Measurements from ENCODE around the gene CHTOP.

Gene CHTOP

DNA sequence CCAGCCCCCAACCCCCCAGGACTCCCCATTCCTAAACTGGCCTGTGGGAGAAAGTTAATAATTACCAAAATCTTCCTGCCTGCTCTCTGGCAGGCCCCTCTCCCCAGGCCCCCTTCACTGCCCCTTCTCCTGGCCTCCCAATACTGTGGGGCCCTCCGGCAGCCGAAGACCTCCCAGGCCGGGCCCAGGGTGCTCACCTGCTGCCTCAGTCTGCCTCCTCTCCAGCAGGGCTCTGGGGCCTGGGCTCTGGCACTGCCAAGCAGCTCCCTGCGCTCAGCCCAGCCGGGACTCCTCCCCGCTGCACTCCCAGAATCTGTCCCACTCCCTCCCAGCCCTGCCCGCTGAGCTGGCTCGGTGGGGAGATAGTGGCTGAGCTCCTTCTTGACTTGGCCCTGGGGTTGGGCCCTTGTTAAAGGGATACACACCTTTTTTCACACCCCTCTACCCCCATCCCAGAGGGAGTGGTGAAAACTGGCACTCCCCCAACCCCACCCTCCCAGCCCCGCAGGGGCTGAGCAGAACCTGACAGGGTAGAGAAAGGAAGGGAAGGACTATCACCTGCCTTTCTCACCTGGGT lies 21.0 kb upstream of the CHTOP start, which contains the start of gene S100A16:
S100A16 (minus strand) TSS at position 383 of the 577 bp plus-strand sequence. CDS start 4,986 bp downstream, outside the sequence.
- peak in 23 of 56 donors; percentile 11 to 67 (median 30) for DNase-seq

DNA sequence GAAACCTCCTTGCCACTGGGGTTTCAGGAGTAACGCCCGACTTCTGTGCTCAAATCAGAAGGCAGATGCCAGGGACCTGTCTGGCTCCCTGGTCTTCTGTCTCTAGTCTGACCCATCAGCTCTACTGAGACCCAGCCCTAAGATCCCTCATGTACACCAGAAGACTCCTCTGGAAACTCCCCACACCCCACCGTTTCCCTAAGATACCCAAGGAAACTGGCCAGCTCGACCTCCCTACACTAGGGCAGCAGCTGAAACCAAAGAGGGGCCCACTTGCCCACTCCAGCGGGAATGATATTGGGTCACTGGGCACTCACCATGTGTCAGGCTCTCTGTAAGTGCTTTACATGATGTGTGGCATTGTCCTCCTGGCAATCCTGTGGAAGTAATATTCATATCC lies 20.5 kb upstream of the CHTOP start:
- DNase-seq = no peak

DNA sequence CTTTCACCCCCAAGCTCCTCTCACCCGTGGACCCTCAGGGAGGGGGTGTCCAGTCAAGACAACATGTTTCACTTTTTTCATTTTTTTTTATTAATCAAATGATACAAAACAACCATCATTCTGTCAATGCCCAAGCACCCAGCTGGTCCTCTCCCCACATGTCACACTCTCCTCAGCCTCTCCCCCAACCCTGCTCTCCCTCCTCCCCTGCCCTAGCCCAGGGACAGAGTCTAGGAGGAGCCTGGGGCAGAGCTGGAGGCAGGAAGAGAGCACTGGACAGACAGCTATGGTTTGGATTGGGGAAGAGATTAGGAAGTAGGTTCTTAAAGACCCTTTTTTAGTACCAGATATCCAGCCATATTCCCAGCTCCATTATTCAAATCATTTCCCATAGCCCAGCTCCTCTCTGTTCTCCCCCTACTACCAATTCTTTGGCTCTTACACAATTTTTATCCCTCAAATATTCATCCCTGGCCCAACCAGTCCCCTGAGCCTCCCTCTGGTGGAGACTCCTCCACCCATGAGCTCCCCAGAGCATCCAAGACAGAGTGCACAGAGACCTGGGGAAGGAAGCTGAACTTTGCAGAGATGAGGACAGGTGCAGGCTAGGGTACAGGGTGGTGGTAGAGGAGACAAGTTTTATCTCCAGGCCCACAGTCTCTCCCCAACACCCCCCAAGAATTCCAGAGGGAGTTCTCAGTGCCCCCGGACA lies 19.5 kb upstream of the CHTOP start:
- no peak for DNase-seq

DNA sequence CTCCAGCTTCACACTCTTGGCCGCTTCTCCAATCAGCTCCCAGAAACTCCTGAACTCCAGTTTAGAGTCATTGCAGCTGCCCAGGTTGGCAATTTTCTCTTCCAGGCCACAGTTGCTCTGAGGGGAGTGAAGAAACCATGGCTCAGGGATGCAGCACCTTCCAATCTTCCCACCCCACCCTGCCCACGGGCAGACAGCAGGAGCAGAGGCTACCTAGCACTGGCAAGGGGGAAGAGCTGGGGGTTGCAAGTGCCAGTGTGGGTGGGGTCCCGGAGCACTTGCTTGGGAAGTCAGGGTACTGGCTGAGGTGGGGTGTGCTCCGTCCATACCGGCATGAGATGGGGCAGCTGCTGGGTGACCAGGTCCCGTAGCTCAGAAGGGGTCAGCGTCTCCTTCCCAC lies 19.0 kb upstream of the CHTOP start:
- no peak for DNase-seq

DNA sequence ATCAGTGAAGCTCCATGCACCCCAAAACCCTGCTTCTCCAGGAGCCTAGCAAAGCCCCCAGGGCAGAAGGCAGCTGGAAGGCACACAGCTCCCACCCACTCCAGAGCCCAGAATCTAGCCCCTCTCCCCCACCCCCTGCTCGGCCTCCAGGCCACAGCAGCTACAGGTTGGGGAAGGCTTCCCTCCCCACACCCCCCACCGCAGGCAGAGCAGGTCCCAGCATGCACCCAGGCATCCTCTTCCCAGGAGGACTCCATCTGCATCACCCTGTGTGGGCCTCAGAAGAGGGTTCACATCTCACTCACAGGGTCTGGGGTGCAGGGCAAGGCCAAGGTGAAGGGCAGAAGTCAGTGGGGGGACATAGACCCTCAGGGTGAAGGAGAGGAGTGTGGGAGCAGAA lies 18.5 kb upstream of the CHTOP start:
- no peak for DNase-seq

DNA sequence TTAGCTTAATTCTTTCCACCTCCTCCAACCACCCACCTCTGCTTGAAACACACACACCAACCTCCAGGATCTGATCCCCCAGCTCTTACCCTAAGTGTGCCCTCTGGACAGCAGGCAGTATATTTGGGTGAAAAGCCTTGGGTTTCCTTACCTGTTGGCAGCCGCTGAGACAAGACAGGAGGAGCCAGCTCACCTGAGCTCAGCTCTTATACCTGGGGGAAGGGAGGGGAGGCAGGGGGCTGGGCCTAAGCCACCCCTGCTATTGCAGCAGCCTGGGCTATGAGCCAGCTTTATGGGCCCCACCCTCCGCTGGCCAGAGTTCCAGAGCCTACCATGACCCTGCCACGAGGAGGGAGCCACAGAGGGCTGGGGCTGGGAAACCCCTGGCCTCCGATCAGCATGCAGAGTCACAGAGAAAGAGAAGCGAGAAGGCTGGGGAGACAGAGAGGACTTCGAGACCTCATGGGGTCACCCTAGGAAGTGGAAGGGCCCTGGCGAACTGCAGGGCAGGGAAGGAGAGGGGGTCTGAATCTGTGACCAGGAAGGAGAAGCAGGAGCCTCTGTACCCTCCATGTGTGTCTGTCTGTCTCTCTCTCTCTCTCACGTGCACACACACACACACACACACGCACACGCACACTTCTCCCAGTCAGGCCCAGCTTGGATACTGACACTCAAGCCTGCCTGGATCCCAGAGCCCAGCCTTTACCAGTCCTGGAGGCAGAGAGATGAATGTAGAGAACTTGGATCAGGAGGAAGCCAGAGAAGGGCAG lies 17.5 kb upstream of the CHTOP start, which contains the start of gene S100A14:
S100A14 (minus strand) TSS at position 182 of the 773 bp plus-strand sequence. CDS start 467 bp downstream, outside the sequence.
- DNase-seq = no peak

DNA sequence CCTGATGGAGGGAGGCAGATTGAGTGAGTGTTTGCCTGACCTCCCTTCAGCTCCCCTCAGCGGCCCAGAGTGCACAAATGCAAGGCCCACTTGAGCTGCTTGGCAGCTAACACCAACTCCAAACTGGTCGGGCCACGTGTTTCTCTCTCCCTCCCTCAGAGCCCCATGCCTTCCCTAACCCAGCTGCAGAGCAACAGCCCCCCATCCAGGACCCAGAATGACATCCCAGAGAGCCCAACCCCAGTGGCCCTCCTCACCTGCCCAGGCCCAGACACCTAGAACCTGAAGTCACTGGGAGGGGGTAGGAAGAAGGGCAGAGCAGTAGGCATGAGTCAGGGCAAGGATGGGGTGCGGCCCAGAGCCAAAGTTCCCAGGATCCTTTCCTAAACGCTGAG lies 17.0 kb upstream of the CHTOP start:
- DNase-seq = peak in 1 of 56 donors; percentile 21

DNA sequence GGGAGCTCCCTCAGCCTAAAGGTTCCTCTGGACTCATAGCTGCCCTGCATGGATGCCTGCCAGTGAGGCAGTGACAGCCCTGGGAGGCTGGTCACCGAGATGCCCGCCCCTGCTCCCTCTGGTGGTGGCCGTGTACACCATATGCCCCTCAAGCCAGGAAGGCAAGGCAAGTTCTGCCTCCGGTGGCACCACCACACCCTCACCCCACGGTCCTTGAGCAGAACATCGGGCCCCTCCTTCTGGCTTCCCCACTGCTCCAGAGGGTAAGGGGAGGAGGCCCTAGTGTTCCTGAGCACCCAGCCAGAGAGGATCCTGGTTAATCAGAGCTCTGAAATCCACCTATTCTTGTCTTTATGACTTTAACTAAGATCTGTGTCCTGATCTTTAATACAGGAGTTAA lies 16.2 kb upstream of the CHTOP start:
- peak in 20 of 56 donors; percentile 9 to 72 (median 34) for DNase-seq

DNA sequence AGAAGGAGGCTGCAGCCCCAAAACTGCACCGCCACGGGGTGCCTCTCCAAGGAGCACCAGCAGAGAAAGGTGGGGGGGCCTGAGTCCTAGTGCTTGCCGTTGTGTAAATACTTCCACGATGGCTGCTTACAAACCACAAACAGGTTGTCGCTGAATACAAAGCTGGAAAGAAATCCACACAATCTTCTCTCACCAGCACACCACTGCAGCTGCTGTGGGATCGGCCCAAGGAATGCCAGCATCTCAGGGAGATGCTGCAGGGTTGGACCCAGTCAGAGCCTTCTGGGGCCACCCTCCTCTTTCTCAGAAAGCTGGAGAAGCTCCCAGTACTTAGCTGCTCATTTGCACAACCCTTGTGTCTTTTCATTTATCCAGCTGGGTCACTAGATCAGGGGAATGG lies 14.7 kb upstream of the CHTOP start:
- DNase-seq = no peak

DNA sequence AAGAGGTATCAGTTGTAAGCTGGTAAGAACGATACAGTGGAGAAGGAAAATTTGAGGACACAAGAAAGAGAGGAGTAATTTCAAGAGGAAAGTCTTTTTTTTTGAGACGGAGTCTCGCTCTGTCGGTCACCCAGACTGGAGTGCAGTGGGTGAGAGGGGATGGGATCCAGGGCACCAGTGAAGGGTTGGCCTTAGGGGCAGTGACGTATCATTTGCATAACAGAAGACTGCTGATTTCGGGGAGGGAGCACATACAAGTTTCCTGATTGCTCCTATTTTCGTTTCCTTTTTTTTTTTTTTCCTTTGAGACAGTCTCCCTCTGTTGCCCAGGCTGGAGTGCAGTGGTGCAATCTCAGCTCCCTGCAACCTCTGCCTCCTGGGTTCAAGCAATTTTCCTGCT lies 10.8 kb upstream of the CHTOP start:
- DNase-seq = no peak

DNA sequence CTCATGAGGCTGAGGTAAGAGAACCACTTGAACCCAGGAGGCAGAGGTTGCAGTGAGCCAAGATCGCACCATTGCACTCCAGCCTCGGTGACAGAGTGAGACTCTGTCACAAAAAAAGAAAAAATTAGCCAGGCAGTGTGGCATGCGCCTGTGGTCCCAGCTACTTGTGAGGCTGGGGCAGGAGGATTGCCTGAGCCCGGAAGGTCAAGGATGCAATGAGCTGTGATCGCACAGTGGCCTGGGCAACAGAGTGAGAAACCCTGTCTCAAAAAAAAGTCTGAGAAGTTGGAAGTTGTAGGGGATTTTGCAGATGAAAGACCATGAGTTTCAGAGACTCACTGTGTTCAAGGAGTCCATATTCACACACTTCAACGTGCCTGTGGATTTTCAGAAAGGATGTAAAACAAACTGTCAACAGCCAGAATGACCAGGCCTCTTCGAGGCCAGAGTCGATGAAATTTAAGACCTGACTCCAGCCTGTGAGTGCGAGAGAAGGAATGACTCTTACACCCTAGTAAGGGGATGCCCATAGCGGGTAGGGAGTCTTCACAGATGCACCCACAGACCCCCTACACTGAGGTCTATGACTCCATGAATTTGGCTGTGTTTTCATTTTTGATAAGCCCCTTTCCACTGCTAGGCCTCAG lies 8.8 kb upstream of the CHTOP start:
- DNase-seq = no peak

DNA sequence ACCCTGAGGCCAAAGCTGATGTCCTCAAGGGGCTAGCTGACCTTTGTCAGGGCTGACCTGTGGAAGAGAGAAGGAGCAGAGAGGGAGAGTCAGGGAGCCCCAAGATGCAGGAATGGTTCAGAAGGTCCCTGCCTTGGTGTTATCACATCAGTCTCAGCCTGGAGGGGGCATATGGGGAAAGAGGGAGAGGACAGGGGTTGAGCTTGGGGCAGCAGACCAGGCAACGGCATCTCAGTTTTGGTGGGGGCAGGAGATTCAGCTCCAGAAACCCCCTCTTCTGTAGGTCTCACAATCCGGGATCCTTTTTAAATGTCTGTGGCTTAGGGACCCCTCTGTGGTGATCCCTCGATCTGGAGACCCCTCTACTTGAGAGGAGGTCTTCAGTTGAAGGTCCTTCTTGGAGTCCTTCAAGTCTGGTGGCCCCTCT lies 7.4 kb upstream of the CHTOP start:
- no peak for DNase-seq

DNA sequence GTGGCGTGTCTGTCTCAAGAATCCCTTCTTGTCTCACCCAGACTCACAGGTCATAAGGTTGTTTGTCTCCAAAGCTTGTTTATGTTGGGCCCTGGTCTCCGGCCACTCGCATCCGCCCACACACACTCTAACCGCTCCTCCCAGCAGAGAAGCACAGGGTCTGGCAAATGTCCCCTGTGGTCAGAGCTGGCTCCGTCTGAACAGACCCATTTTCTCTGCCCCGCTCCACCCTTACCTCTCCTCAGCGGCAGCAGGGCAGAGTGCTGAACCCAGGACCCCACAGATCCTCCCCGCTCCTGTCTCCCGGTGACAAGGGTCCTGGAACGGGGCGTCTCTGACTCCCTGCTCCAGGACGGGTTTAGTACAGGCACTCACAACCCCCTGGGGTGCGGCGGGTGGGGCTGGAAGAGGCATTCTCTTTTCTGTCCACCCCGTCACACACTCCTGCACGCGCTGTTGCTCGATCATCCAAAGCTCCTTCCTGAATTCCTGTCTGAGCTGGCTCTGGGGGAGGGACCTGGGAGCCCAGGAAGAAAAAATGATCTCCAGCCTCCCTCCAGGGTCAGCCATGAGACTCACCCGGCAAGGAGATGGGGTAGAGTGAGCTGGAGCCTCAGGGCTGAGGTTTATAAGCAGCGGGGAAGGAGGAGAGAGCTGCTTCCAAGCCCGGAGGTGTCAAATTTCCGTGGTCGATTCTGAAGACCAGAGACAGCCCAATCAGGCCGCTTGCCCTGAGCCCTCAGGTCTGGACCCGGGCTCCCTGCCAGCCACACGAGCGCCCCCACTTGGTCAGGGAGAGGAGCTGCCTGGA lies 6.8 kb upstream of the CHTOP start, which contains the start of gene S100A13:
S100A13 (minus strand) TSS at position 602 of the 811 bp plus-strand sequence. CDS start 1,033 bp downstream, outside the sequence.
- DNase-seq = peak in 37 of 56 donors; percentile 20 to 75 (median 49)

DNA sequence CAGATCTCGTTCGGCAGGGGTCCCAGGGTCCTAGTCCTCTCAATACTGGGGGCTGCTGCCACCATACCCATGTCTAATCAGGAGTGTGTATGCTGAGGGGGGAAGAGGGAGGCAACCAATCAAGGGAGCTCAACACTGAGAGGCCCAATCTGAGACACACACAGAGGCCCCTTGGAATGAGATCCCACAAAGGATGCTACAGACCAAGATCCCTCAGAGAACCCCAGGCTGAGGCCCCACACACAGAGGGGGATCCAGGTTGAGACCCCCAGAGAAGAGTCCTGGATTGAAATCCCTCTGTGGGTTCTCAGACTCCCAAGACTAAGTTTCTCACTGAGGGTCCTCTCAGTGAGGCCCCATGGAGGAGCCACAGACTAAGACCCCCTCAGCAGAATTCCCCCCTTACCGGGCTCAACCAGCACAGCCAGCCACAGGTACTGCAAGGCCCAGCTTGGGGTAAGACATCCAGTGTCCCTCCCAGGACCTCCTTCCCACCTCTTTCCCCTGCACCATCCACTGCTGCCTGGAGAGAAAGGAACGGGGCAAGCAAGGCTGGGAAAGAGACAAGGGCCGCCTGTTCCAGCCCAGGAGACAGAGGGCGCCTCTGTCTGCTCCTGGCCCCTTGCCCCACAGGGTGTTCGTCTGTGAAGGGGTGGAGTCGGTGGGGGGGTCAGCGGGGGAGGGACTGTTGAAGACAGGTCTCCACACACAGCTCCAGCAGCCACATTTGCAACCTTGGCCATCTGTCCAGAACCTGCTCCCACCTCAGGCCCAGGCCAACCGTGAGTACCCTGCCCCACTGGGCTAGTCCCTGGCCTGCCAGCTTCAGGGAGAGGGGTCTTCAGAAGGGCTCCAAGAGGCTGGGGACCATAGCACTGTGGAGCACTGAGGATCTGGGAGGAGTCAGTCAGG lies 5.9 kb upstream of the CHTOP start, which contains the start of gene S100A1:
S100A1 (plus strand) TSS at position 720 of the 912 bp plus-strand sequence. CDS start 2,088 bp downstream, outside the sequence.
- DNase-seq = peak in 48 of 56 donors; percentile 20 to 89 (median 63)

DNA sequence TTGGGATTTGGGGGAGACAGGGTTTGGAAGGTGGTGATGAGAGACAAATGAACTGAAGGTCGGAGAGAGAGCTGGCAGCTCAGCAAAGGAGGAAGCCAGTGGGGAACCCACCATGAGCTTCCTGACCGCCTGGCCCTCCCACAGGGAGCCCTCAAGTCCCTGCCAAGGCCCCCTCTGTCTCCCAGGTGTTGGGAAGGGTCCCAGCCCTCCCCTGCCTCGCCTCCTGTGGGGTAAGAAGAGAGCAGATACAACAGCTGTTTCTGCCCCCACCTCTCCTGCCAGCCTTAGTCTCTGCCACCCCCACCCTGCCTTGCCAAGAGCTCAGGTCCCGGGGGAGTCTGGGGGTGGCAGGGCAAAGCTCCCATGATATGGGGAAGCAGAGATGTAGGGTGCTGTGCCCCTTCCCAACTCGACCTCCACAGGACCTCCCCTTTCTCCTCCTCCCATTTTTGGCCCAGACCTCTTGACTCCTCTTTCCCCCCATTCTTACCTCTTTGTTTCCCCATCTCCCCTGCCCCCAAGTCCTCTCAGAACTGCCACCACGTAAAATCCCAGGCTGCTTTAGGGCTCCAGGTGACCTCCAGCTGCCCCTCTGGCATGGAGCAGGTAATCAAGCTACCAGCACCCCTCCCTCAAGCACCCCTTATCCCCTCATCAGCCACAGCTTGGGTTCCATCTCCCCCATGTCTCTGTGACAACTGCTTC lies 5.1 kb upstream of the CHTOP start:
- no peak for DNase-seq

DNA sequence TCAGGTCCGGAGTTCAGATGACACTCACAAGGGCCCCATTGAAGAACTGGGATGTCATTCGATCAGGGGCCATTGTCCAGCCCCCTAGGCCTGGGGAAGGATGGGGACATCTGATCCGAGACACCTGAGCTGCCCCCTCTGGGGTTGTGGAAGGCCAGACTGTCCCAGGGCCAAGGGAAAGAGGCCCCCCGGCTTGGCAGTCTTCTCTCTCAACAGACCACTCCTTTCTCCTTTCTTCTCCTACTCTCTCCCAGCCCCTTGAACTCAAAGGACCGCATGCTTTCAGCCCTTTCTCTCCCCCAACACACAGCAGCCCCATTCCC lies 4.6 kb upstream of the CHTOP start:
- no peak for DNase-seq

DNA sequence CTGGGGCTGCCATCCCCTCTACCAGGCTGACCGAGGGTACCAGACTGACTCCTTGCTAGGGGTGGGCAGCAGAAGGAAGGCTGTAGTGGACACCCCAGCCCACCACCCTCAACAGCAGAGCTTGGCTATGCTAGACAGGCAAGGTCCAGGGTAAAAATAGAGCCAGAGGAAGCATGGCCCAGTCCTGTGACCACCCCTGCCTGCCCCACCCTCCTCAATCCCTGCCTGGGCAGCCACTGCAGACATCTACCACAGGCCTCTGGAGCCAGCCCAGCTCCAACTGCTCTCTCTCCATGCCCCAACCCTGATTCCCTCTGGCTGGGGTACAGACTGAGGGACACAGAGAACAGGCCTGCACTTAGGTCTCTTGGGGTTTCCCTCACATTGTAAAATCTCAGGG lies 3.9 kb upstream of the CHTOP start:
- DNase-seq = peak in 25 of 56 donors; percentile 11 to 70 (median 32)

DNA sequence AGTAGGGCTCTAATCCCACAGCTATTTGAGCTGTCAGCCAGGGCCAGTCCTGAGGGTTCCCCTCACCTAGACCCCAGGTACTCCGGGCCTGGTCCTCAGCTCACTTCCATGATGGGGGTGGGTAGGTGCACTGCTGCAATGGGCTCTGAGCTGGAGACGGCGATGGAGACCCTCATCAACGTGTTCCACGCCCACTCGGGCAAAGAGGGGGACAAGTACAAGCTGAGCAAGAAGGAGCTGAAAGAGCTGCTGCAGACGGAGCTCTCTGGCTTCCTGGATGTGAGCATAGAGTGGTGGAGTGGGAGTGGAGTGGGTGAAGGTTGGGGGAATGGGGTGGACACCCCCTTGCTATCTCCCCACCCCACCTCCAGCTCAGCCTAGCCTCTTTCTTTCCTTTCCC lies 3.5 kb upstream of the CHTOP start:
- DNase-seq = no peak
